Measurements from ENCODE around the gene PARVA. TPM values are rescaled to one million over a fixed set of nuclear protein-coding genes. Genes with fewer than 3 reads are reported as not detected.

Gene PARVA
- total RNA-seq, 1 experiment from 2014 or later = 43.9 TPM

- Histone ChIP-seq H3K36me3 (no peaks in the 10 kb centered on the region), H3K27ac (no peak overlapping the region), H3K27me3 (no peaks in the 10 kb centered on the region), H3K4me3 (no peak overlapping the region), H3K9me3 (replicated peaks) (no peaks in the 10 kb centered on the region), H3K4me1 (peaks cover 5% of the 10 kb centered on the region; the same call in 1 of the 2 replicates)
- DNase-seq = peak; percentile 22 to 27
These were observed 44.0 kb downstream of the PARVA start for GRCh38 chr11:12421386-12421785.

DNA sequence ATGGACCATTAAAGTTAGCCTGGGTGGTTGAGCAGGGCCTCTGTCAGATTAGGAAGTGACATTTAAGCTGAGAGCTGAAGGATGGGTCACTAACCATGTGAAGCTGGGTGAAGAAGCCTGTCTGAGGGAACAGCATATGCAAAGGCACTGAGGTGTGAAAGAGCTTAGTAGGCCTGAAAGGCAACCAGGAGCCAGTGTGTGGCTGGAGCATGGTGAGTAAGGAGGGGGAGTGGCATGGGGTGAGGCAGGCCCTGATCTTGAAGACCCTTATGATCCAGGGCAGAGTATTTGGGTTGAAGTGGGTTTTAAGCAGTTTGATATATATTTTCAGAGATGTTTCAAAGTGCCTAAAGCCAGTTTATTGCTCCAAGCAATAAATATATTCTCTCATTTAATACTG, 48.8 kb downstream of the PARVA start:
- no peaks in the 10 kb centered on the region for H3K27me3 ChIP-seq
- peaks cover 5% of the 10 kb centered on the region; the same call in 1 of the 2 replicates for H3K4me1 ChIP-seq
- DNase-seq = no peak
- no peak overlapping the region for H3K27ac ChIP-seq
- H3K36me3 ChIP-seq = no peaks in the 10 kb centered on the region
- no peak overlapping the region for H3K4me3 ChIP-seq
- H3K9me3 ChIP-seq (replicated peaks) = no peaks in the 10 kb centered on the region

- Histone ChIP-seq H3K4me1 (peaks cover 19% of the 10 kb centered on the region), H3K9me3 (replicated peaks) (no peaks in the 10 kb centered on the region), H3K27me3 (no peaks in the 10 kb centered on the region), H3K27ac (no peak overlapping the region), H3K36me3 (no peaks in the 10 kb centered on the region), H3K4me3 (no peak overlapping the region)
- DNase-seq = no peak
These were observed 51.8 kb downstream of the PARVA start for GRCh38 chr11:12429155-12429554.

DNA sequence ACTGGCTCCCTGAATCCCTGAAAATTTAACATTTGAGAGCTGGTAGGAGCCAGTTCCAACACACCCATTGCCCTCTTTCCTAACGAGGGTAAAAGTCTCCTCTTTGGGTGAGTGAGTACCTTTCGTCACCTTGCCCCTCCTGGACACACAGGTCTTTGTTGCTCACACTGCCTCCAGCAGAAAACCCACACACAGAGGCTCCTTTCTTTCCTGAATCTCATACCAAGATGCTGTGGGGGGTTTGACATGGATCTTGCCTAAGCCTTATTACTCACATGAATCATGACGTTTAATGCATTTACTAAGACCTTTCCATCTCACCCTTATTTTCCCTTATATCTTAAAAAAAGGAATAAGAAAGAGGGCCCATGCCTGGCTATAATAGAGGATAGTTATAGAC, 53.0 kb downstream of the PARVA start:
- Histone ChIP-seq H3K27ac (no peak overlapping the region), H3K27me3 (no peaks in the 10 kb centered on the region), H3K9me3 (replicated peaks) (no peaks in the 10 kb centered on the region), H3K4me1 (peaks cover 30% of the 10 kb centered on the region), H3K36me3 (no peaks in the 10 kb centered on the region), H3K4me3 (no peak overlapping the region)
- no peak for DNase-seq

DNA sequence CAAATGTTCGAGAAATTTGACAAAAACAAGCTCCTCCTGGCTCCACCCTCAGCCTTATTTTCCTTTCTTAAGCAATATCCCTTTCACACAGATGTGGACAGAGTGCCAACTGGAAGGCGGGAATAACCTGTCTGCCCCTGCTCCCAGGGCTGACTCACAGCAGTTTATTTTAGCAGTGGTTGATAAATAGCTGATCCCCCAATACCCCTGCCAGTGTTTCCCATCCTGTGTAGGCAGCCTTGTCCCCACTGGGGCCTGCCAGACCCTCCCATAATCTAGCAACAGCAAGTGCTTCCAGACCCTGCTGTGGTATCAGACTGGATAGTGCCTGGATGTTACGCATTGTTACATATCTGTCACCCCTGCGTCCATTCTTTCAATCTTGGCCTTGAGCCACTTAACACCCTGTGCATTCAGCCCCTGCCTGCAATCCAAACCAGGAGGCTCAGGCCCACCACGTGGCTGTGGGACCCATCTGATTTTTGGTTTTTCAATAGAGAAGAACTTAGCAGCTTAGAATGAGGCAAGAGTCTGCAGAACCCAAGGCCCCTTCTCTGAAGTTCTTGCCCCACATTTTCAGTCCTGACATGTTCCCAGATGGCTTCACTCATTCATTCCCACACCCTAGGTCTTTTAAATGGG, 53.7 kb downstream of the PARVA start:
- Histone ChIP-seq H3K36me3 (no peaks in the 10 kb centered on the region), H3K4me3 (no peak overlapping the region), H3K27ac (no peak overlapping the region), H3K27me3 (no peaks in the 10 kb centered on the region), H3K4me1 (peaks cover 30% of the 10 kb centered on the region), H3K9me3 (replicated peaks) (no peaks in the 10 kb centered on the region)
- no peak for DNase-seq

GRCh38 chr11:12432507-12432906, 55.1 kb downstream of the PARVA start:
- no peaks in the 10 kb centered on the region for H3K27me3 ChIP-seq
- no peak for DNase-seq
- H3K36me3 ChIP-seq = peaks cover 3% of the 10 kb centered on the region; the same call in 1 of the 2 replicates
- no peaks in the 10 kb centered on the region for H3K9me3 ChIP-seq (replicated peaks)
- H3K4me3 ChIP-seq = no peak overlapping the region
- H3K4me1 ChIP-seq = peaks cover 30% of the 10 kb centered on the region
- no peak overlapping the region for H3K27ac ChIP-seq

- no peaks in the 10 kb centered on the region for H3K9me3 ChIP-seq (replicated peaks)
- peaks cover 3% of the 10 kb centered on the region; the same call in 1 of the 2 replicates for H3K36me3 ChIP-seq
- peaks cover 30% of the 10 kb centered on the region for H3K4me1 ChIP-seq
- DNase-seq = no peak
- H3K27ac ChIP-seq = peak overlapping the region; percentile 75
- H3K4me3 ChIP-seq = peak overlapping the region; percentile 28
- no peaks in the 10 kb centered on the region for H3K27me3 ChIP-seq
These were observed 55.8 kb downstream of the PARVA start for GRCh38 chr11:12433121-12433520.

DNA sequence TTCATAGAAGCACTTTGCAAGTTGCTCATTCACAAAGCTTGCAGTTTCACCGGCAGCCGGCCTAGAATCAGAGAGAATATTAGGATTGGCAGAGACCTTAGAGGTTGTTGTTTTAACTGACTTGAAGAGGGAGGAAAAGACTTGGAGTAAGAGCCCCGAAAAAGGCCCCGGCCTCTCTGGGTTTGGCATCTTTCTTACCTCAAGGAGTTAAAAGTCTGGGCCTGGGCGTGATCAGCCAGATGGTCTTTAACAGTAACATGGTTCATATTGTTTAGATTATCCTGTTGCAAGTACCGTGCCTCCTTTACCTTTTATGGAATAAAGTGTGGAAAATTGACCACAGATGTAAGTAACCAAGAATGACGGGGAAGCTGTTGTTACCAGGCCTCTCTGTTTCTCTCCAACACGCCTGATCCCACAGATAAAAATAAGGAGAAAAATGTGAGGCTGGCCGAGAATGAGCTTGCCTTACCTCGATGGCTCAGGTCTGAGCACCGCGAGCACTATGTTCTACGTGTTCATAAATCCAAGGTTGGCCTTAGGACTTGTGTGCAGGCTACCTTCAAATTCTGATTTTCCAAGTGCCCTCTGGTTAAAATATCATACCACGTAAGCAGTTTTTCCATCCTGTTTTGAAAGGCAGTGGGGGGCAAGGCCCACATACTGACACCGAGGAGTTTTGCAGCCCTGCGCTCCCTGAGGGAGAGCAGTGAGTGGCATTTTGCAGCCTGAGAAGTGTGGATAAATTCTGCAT, 56.4 kb downstream of the PARVA start:
- peak; percentile 64 to 80 for DNase-seq
- H3K4me3 ChIP-seq = peak overlapping the region; percentile 28
- H3K27ac ChIP-seq = peak overlapping the region; percentile 75

GRCh38 chr11:12434325-12434654, 56.9 kb downstream of the PARVA start:
- Histone ChIP-seq H3K36me3 (peaks cover 5% of the 10 kb centered on the region; the same call in 1 of the 2 replicates), H3K27ac (peak overlapping the region; percentile 75), H3K9me3 (replicated peaks) (no peaks in the 10 kb centered on the region), H3K4me1 (peaks cover 30% of the 10 kb centered on the region), H3K4me3 (peak overlapping the region; percentile 28), H3K27me3 (no peaks in the 10 kb centered on the region)
- peak in 1 of 2 experiments; percentile 41 for DNase-seq

More for the DNA sequence above, 56.4 kb downstream of the PARVA start:
- Histone ChIP-seq H3K9me3 (replicated peaks) (no peaks in the 10 kb centered on the region), H3K36me3 (peaks cover 3% of the 10 kb centered on the region; the same call in 1 of the 2 replicates), H3K27me3 (no peaks in the 10 kb centered on the region), H3K4me1 (peaks cover 30% of the 10 kb centered on the region)

GRCh38 chr11:12435264-12435663, 57.9 kb downstream of the PARVA start:
- Histone ChIP-seq H3K4me1 (peaks cover 30% of the 10 kb centered on the region), H3K36me3 (peaks cover 5% of the 10 kb centered on the region; the same call in 1 of the 2 replicates), H3K27me3 (no peaks in the 10 kb centered on the region), H3K4me3 (no peak overlapping the region), H3K9me3 (replicated peaks) (no peaks in the 10 kb centered on the region), H3K27ac (no peak overlapping the region)
- no peak for DNase-seq

GRCh38 chr11:12436266-12436665, 58.9 kb downstream of the PARVA start:
- Histone ChIP-seq H3K27me3 (no peaks in the 10 kb centered on the region), H3K9me3 (replicated peaks) (no peaks in the 10 kb centered on the region), H3K27ac (no peak overlapping the region), H3K4me3 (no peak overlapping the region), H3K36me3 (peaks cover 5% of the 10 kb centered on the region; the same call in 1 of the 2 replicates), H3K4me1 (peaks cover 30% of the 10 kb centered on the region)
- no peak for DNase-seq

DNA sequence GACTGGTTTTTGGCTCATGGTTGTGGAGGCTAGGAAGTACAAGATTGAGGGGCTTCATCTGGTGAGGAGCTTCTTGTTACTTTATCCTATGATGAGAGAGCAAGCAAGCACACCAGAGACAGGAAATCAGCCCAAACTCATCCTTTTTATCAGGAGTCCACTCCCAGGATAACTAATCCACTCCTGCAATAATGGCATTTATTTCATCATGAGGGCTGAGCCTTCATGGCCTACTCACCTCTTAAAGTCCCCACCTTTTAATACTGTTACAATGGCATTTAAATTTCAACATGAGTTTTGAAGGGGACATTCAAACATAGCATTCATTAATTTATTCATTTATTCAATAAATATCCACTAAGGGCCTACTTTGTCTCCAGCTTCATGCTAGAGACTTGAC, 60.9 kb downstream of the PARVA start:
- no peak for DNase-seq
- Histone ChIP-seq H3K36me3 (peaks cover 5% of the 10 kb centered on the region; the same call in 1 of the 2 replicates), H3K9me3 (replicated peaks) (no peaks in the 10 kb centered on the region), H3K4me3 (no peak overlapping the region), H3K27me3 (no peaks in the 10 kb centered on the region), H3K27ac (no peak overlapping the region), H3K4me1 (peaks cover 20% of the 10 kb centered on the region)

GRCh38 chr11:12439615-12440014, 62.2 kb downstream of the PARVA start:
- H3K36me3 ChIP-seq = peaks cover 5% of the 10 kb centered on the region; the same call in 1 of the 2 replicates
- peaks cover 7% of the 10 kb centered on the region for H3K4me1 ChIP-seq
- 0 out of 2 replicates have a peak, but pooled peaks cover 3% of the 10 kb centered on the region for H3K9me3 ChIP-seq (replicated peaks)
- no peak overlapping the region for H3K27ac ChIP-seq
- no peak overlapping the region for H3K4me3 ChIP-seq
- no peak for DNase-seq
- H3K27me3 ChIP-seq = no peaks in the 10 kb centered on the region

DNA sequence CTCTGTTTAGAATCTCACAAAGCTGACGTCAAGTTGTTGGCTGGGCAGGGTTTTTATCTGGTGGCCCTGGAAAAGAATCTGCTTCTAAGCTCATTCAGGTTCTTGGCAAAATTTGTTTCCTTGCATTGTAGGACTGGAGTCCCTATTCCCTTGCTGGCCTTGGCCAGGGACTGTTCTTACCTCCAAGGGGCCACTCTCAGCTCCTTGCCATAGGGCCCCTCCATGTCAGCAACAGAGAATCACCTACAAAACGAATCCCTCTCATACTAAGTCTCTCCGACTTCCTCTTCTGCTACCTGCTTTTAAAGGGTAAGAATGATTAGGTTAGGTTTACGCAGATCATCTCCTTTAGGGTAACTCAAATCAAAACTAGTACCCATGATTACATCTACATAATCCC, 63.2 kb downstream of the PARVA start:
- Histone ChIP-seq H3K9me3 (replicated peaks) (0 out of 2 replicates have a peak, but pooled peaks cover 3% of the 10 kb centered on the region), H3K36me3 (peaks cover 5% of the 10 kb centered on the region; the same call in 1 of the 2 replicates), H3K4me3 (no peak overlapping the region), H3K27ac (no peak overlapping the region), H3K4me1 (no peaks in the 10 kb centered on the region; the same call in 1 of the 2 replicates), H3K27me3 (no peaks in the 10 kb centered on the region)
- no peak for DNase-seq

GRCh38 chr11:12441231-12441861, 64.0 kb downstream of the PARVA start:
- Histone ChIP-seq H3K27ac (no peak overlapping the region), H3K27me3 (no peaks in the 10 kb centered on the region), H3K4me1 (no peaks in the 10 kb centered on the region; the same call in 1 of the 2 replicates), H3K36me3 (peaks cover 5% of the 10 kb centered on the region; the same call in 1 of the 2 replicates), H3K4me3 (no peak overlapping the region), H3K9me3 (replicated peaks) (0 out of 2 replicates have a peak, but pooled peaks cover 3% of the 10 kb centered on the region)
- DNase-seq = no peak

All from SJCRH30 (cell line).